ENCODE data around the gene SOAT2.

- TF ChIP-seq CTCF (IDR thresholded peaks at IDR 0.05) (no peak), EP300 (IDR thresholded peaks at IDR 0.05; ENCODE audit: low read depth) (no peak)
Measured at GRCh38 chr12:53100466-53101151, 2.7 kb upstream of the SOAT2 start.

All from transverse colon (tissue), 3 donors.